T-cell (primary cell): ENCODE data around the gene EXOSC1. TPM values are rescaled to one million over a fixed set of nuclear protein-coding genes. Genes with fewer than 3 reads are reported as not detected.

Experiments
- ATAC-seq, 4 experiments: fragments of 200-7000 bp in 3 of 4; fragments of 150-1000 bp in 1 of 4; cut with Tn5 transposase; replicated peaks in 1 of 4; 1 replicate in 3 of 4; 2 replicates in 1 of 4; pipeline ENCODE4 v1.10.0; 2021; ENCODE audit warnings: moderate library complexity in 3 of 4, mild to moderate bottlenecking in 2 of 4, moderate number of reproducible peaks in 1 of 4
- CTCF ChIA-PET, 2 donors: fragments of 300-600 bp; sonication (Branson Sonifier 250); formaldehyde crosslinking; loops; one replicate each; lab custom pipeline; 2022; ENCODE audit warnings: antibody characterized with exemption in 2 of 2; lab: Charles Lee
- POLR2A ChIA-PET, 2 donors: fragments of 300-600 bp; sonication (Branson Sonifier 250); formaldehyde crosslinking; loops; one replicate each; lab custom pipeline; 2022; ENCODE audit warnings: antibody characterized with exemption in 2 of 2; lab: Charles Lee
- DNase-seq, 35 experiments: peaks; one replicate each; pipeline versions ENCODE4 v3.0.0 to v3.0.0-alpha.2; 2013 to 2023
- H3K27ac ChIP-seq: one replicate; pipeline ENCODE4 v1.5.1; 2013; ENCODE audit warnings: low read length
- H3K27me3 ChIP-seq, 2 experiments: replicated peaks in 1 of 2; 1 replicate in 1 of 2; 2 replicates in 1 of 2; pipeline versions ENCODE4 v1.6.1 to v1.7.0; 2013; ENCODE audit warnings: low read length in 1 of 2, mixed read lengths in 1 of 2; ENCODE audit not compliant: control insufficient read depth in 2 of 2, insufficient read depth in 2 of 2; ENCODE audit errors: extremely low read depth in 1 of 2
- H3K36me3 ChIP-seq, 2 donors: 1 replicate in 1 of 2; 2 replicates in 1 of 2; pipeline versions ENCODE4 v1.6.1 to v1.7.0; 2013; ENCODE audit warnings: low read length in 1 of 2; ENCODE audit not compliant: control insufficient read depth in 2 of 2, insufficient read depth in 1 of 2; ENCODE audit errors: extremely low read depth in 1 of 2
- H3K4me1 ChIP-seq, 2 experiments: 1 replicate in 1 of 2; 2 replicates in 1 of 2; pipeline versions ENCODE4 v1.6.1 to v1.7.0; 2013; ENCODE audit warnings: low read length in 2 of 2, mixed read lengths in 1 of 2; ENCODE audit not compliant: insufficient read depth in 2 of 2, control insufficient read depth in 1 of 2; ENCODE audit errors: extremely low read depth in 1 of 2
- H3K4me3 ChIP-seq, 2 donors: 1 replicate in 1 of 2; 2 replicates in 1 of 2; pipeline versions ENCODE4 v1.5.1 to v1.7.0; 2013; ENCODE audit warnings: mild to moderate bottlenecking in 2 of 2, low read length in 1 of 2, moderate library complexity in 1 of 2; ENCODE audit not compliant: control insufficient read depth in 1 of 2; ENCODE audit errors: extremely low read depth in 1 of 2
- H3K9me3 ChIP-seq: 2 replicates; pipeline ENCODE4 v1.7.0; 2013
- H3K27ac Mint-ChIP-seq, 2 donors: one replicate each; pipeline ENCODE4 v1.8.0; 2020 to 2021; ENCODE audit warnings: mild to moderate bottlenecking in 2 of 2, mixed read lengths in 2 of 2
- H3K27me3 Mint-ChIP-seq, 2 donors: one replicate each; pipeline ENCODE4 v1.8.0; 2021 to 2022; ENCODE audit warnings: mixed read lengths in 2 of 2
- H3K36me3 Mint-ChIP-seq: one replicate; pipeline ENCODE4 v1.8.0; 2021; ENCODE audit warnings: mixed read lengths
- H3K4me1 Mint-ChIP-seq, 3 donors: one replicate each; pipeline ENCODE4 v1.8.0; 2020 to 2022; ENCODE audit warnings: mixed read lengths in 3 of 3, mild to moderate bottlenecking in 1 of 3
- H3K4me3 Mint-ChIP-seq, 3 donors: one replicate each; pipeline ENCODE4 v1.8.0; 2020 to 2022; ENCODE audit warnings: mild to moderate bottlenecking in 3 of 3, mixed read lengths in 3 of 3, moderate library complexity in 3 of 3
- H3K9me3 Mint-ChIP-seq, 3 donors: one replicate each; pipeline ENCODE4 v1.8.0; 2020 to 2022; ENCODE audit warnings: mixed read lengths in 3 of 3
- WGBS: methylation state at CpG from one replicate; pipeline ENCODE4 v1.1.5; 2013; ENCODE audit warnings: missing lambda C conversion rate; ENCODE audit not compliant: insufficient coverage; 5-methylcytosine and 5-hydroxymethylcytosine counted together
- total RNA-seq, 35 experiments: library from RNA in 6 of 35; stranded (reverse) in 6 of 35; fragments of 120-200 nt in 1 of 35; gene quantifications; one replicate each; pipeline versions ENCODE4 v1.2.1 to v1.2.4 and lab custom pipeline; 2013 to 2026

EXOSC1 gene
- 10 to 100 TPM; 32.2 to 51.0 (median 46.8) TPM for total RNA-seq
- 49.8 TPM for total RNA-seq (2013)
- 27.1 to 65.2 (median 40.3) reads per million in 29 experiments for total RNA-seq (lab: John Stamatoyannopoulos, UW)

- Mint-ChIP-seq H3K36me3 (peaks cover 12% of the 10 kb centered on the region), H3K4me3 (peak within 1 kb of the TSS; percentile 98 to 99 (median 98)), H3K4me1 (peaks cover 39 to 56% (median 55%) of the 10 kb centered on the region in 3 donors), H3K27ac (peak within 1 kb of the TSS; percentile 91 to 94), H3K27me3 (no peaks in the 10 kb centered on the region), H3K9me3 (no peaks in the 10 kb centered on the region)
- POLR2A ChIA-PET: interaction anchor here in 1 of 2 donors (0.6 kb wide), 1 partner anchor 1768 kb away, joined by 4 read pairs; no protein-coding TSS in a partner anchor
- CTCF ChIA-PET: interaction anchor here in 1 of 2 donors (0.6 to 1.7 kb wide), 2 partner anchors 16 to 43 kb away, joined by 4 to 6 read pairs; no protein-coding TSS in a partner anchor
- WGBS: 0% methylated on average over 56 of the region's 66 CpGs
- Histone ChIP-seq H3K27ac (peak within 1 kb of the TSS; percentile 52), H3K4me1 (peaks cover 8 to 19% of the 10 kb centered on the region in 2 experiments), H3K4me3 (peak within 1 kb of the TSS; percentile 72 to 88), H3K36me3 (peaks cover under 1 to 15% of the 10 kb centered on the region in 2 donors), H3K27me3 (no peaks in the 10 kb centered on the region), H3K9me3 (no peaks in the 10 kb centered on the region)
- peak; percentile 97 to 98 (median 98) for ATAC-seq
- peak; percentile 72 to 93 (median 86) for DNase-seq
These were observed at the start of gene EXOSC1, which contains the start of gene ZDHHC16 for GRCh38 chr10:97445722-97446639. EXOSC1 (minus strand) TSS chr10:97446006; CDS start chr10:97445985, 21 bp downstream. ZDHHC16 (plus strand) TSS chr10:97446175; CDS start chr10:97451676, 5,501 bp downstream.

- peak in 22 of 35 experiments; percentile 6 to 64 (median 20) for DNase-seq
- peak overlapping the region; percentile 57 for H3K27ac ChIP-seq
These were observed 49.2 kb upstream of the EXOSC1 start for GRCh38 chr10:97494863-97495506.

GRCh38 chr10:97494151-97494550, 48.3 kb upstream of the EXOSC1 start:
- H3K9me3 Mint-ChIP-seq: no peaks in the 10 kb centered on the region
- H3K27ac Mint-ChIP-seq: peak overlapping the region in 1 of 2 donors; percentile 88
- H3K4me1 ChIP-seq: peaks cover 21 to 36% of the 10 kb centered on the region in 2 experiments
- no peak overlapping the region for H3K4me3 Mint-ChIP-seq
- peaks cover 61 to 66% (median 64%) of the 10 kb centered on the region in 3 donors for H3K4me1 Mint-ChIP-seq
- no CpG with 5 or more reads among the region's 2 CpGs for WGBS
- no peak for ATAC-seq
- ChIA-PET POLR2A (interaction anchor here (0.6 to 1.1 kb wide), 2 partner anchors 27 to 136 kb away, joined by 3 read pairs; no protein-coding TSS in a partner anchor), CTCF (no interaction called here)
- peaks cover 0 to 8% of the 10 kb centered on the region in 2 donors for H3K36me3 ChIP-seq
- H3K27me3 Mint-ChIP-seq: no peaks in the 10 kb centered on the region
- H3K9me3 ChIP-seq: no peaks in the 10 kb centered on the region
- H3K27ac ChIP-seq: no peak overlapping the region
- no peak for DNase-seq
- peaks cover 0 to 2% of the 10 kb centered on the region in 2 experiments for H3K27me3 ChIP-seq
- H3K36me3 Mint-ChIP-seq: peaks cover 8% of the 10 kb centered on the region
- H3K4me3 ChIP-seq: no peak overlapping the region

More at GRCh38 chr10:97494863-97495506, 49.2 kb upstream of the EXOSC1 start:
- ChIA-PET CTCF (interaction anchor here in 1 of 2 donors (0.6 kb wide), 1 partner anchor 86 kb away, joined by 3 read pairs; no protein-coding TSS in a partner anchor), POLR2A (interaction anchor here in 1 of 2 donors (0.5 to 1.1 kb wide), 3 partner anchors 28 to 137 kb away, joined by 3 to 5 read pairs (median 4); no protein-coding TSS in a partner anchor)
- peaks cover 0 to 10% of the 10 kb centered on the region in 2 experiments for H3K27me3 ChIP-seq
- peaks cover 0 to 5% of the 10 kb centered on the region in 2 donors for H3K27me3 Mint-ChIP-seq
- peaks cover 8% of the 10 kb centered on the region for H3K36me3 Mint-ChIP-seq
- peaks cover 21 to 43% of the 10 kb centered on the region in 2 experiments for H3K4me1 ChIP-seq
- H3K9me3 Mint-ChIP-seq: no peaks in the 10 kb centered on the region
- no peaks in the 10 kb centered on the region for H3K9me3 ChIP-seq
- ATAC-seq: peak in 1 of 4 experiments; percentile 12
- H3K27ac Mint-ChIP-seq: peak overlapping the region; percentile 85 to 88
- H3K4me3 ChIP-seq: no peak overlapping the region
- peak overlapping the region; percentile 39 to 96 (median 62) for H3K4me3 Mint-ChIP-seq
- H3K4me1 Mint-ChIP-seq: peaks cover 56 to 63% (median 63%) of the 10 kb centered on the region in 3 donors
- peaks cover 0 to 8% of the 10 kb centered on the region in 2 donors for H3K36me3 ChIP-seq
- 28% methylated on average over 6 of the region's 7 CpGs for WGBS

- no peaks in the 10 kb centered on the region for H3K9me3 Mint-ChIP-seq
- H3K36me3 Mint-ChIP-seq: peaks cover 12% of the 10 kb centered on the region
- no peak overlapping the region for H3K27ac Mint-ChIP-seq
- no peak overlapping the region for H3K4me3 ChIP-seq
- no peak overlapping the region for H3K4me3 Mint-ChIP-seq
- H3K9me3 ChIP-seq: no peaks in the 10 kb centered on the region
- POLR2A ChIA-PET: interaction anchor here in 1 of 2 donors (0.7 kb wide), 1 partner anchor 1882 kb away, joined by 3 read pairs; no protein-coding TSS in a partner anchor
- H3K27ac ChIP-seq: no peak overlapping the region
- H3K27me3 Mint-ChIP-seq: no peaks in the 10 kb centered on the region
- peaks cover 5 to 16% of the 10 kb centered on the region in 2 donors for H3K36me3 ChIP-seq
- 63% methylated on average over 2 of the region's 2 CpGs for WGBS
- no peak for ATAC-seq
- no peak for DNase-seq
- CTCF ChIA-PET: interaction anchor here in 1 of 2 donors (0.6 kb wide), 1 partner anchor 257 kb away, joined by 6 read pairs; no protein-coding TSS in a partner anchor
- H3K27me3 ChIP-seq: no peaks in the 10 kb centered on the region
- H3K4me1 Mint-ChIP-seq: peaks cover 38 to 63% (median 56%) of the 10 kb centered on the region in 3 donors
- H3K4me1 ChIP-seq: peaks cover 11 to 16% of the 10 kb centered on the region in 2 experiments
These were observed 44.8 kb upstream of the EXOSC1 start for GRCh38 chr10:97490592-97490991.

- peaks cover 14 to 35% of the 10 kb centered on the region in 2 donors for H3K36me3 ChIP-seq
- peaks cover 15% of the 10 kb centered on the region for H3K36me3 Mint-ChIP-seq
- peaks cover 0 to 4% of the 10 kb centered on the region in 2 experiments for H3K4me1 ChIP-seq
- no peak overlapping the region for H3K4me3 Mint-ChIP-seq
- POLR2A ChIA-PET: no interaction called here
- no CpG with 5 or more reads among the region's 4 CpGs for WGBS
- no peaks in the 10 kb centered on the region for H3K27me3 Mint-ChIP-seq
- H3K27me3 ChIP-seq: no peaks in the 10 kb centered on the region
- no peak overlapping the region for H3K4me3 ChIP-seq
- no peak for DNase-seq
- no peak overlapping the region for H3K27ac Mint-ChIP-seq
- H3K4me1 Mint-ChIP-seq: peaks cover 24 to 33% (median 31%) of the 10 kb centered on the region in 3 donors
- no peak overlapping the region for H3K27ac ChIP-seq
- H3K9me3 ChIP-seq: no peaks in the 10 kb centered on the region
- no peaks in the 10 kb centered on the region for H3K9me3 Mint-ChIP-seq
- ATAC-seq: no peak
- CTCF ChIA-PET: no interaction called here
These were observed 40.0 kb upstream of the EXOSC1 start for GRCh38 chr10:97485647-97486281.
